SW480 (cell line): Measurements from ENCODE around the gene OR2D2.
"Not testable (repeated sequence)": the region's sequence is repeated elsewhere in the genome, so short reads cannot be mapped to it uniquely, and the experiment has no call there.

Experiments
- DNase-seq: peaks from one replicate; pipeline ENCODE4 v3.0.0-alpha.2; 2016; ENCODE audit warnings: low spot score

OR2D2 gene, protein sequence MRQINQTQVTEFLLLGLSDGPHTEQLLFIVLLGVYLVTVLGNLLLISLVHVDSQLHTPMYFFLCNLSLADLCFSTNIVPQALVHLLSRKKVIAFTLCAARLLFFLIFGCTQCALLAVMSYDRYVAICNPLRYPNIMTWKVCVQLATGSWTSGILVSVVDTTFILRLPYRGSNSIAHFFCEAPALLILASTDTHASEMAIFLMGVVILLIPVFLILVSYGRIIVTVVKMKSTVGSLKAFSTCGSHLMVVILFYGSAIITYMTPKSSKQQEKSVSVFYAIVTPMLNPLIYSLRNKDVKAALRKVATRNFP

DNA sequence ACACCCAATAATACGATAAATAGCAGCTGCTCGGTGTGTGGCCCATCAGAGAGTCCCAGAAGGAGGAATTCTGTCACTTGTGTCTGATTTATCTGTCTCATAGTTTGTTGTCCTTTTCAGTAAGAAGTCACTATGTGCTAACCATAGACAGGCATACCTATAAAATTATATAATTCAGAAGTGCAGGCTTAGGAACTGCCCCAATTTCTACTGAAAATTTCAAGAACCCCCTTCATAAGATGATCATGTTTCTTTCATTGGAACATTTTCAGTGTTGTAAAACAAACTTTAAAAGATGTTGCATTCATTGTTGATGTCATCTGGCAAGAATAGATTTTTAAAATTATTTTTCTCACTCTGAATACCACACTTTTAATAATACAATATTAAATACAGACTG lies at the start of gene OR2D2:
OR2D2 (minus strand) TSS at position 101 of the 400 bp plus-strand sequence; CDS start at position 101, 0 bp downstream.
- no peak for DNase-seq

- no peak for DNase-seq
Observed at GRCh38 chr11:6941970-6942369, 49.7 kb upstream of the OR2D2 start.

DNA sequence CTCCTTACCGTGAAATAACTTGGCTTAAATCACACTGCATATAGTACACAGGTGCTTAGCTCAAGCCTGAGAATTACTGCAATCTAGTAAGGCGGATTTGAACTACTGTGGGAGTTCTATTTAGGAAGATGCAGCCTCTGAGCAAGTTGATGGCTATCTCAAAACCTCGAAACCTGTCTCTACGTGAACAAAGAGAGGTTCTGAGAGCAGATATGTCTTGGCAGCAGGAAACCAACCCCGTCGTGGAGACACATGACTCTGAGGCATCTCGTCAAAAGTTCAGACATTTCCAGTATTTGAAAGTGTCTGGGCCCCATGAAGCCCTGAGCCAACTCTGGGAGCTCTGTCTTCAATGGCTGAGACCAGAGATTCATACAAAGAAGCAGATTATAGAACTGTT lies 39.8 kb upstream of the OR2D2 start:
- no peak for DNase-seq

DNA sequence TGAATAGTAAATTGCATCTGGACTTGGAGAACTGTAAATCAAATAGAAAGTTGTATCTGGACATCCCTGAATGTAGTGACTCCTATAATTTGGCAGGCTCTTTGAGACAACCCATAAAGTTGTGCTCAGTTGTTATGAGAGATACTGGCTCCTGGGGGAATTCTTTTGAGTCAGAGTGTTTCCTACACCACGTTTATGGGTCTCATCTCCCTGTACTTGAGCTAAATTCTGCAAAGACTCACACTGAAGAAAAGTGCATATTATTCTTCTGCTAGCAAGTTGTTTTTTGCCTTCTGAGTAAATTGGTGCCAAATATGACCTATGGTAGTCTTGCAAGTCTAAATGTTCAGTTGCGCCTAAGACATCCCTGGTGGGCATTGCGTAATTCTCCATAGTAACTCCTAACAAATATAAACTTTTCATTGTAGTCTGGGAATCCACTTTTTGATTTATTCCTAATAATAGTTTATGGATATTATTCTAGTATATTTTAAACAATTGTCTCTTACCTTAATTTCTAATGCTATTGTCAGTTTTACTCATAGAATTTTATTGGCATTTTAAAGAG lies 38.9 kb upstream of the OR2D2 start:
- DNase-seq: no peak

- no peak for DNase-seq
Observed at GRCh38 chr11:6928916-6929315, 36.6 kb upstream of the OR2D2 start.

DNA sequence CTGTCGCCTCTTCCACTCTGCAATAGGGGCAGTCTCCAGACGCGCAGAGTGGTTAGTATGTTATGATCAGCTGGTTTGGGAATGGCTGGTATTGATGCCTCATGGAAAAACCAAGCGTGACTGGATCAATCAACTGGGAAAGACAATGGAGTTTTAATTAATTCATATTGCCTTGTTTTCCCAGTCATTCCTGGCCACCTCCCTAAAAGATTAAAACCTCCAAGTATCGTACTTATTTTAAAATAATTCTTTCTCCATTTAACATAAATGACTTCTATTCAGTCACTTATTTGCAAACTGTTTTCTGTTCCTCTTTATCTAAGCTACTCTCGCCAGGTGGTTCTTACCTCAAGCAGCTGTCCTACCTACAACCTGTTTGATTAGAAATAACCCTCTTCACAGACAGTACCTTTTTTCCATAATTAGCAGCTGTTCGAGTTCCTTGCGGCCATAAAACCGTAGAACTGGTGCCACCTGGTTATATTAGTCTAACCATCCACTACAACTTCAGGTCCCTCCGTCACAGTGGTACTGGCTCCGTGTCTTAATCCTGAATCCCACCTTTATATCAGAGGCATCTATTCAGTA lies 34.8 kb upstream of the OR2D2 start:
- DNase-seq: peak; percentile 22

GRCh38 chr11:6926208-6927029 lies 34.1 kb upstream of the OR2D2 start, which contains the start of gene ZNF215:
Gene ZNF215, plus strand, starts transcription at chr11:6926426. Its CDS starts 5,847 bp downstream, at chr11:6932273.
- peak; percentile 90 for DNase-seq

- DNase-seq: peak; percentile 79
Observed at GRCh38 chr11:6925636-6926207, 33.4 kb upstream of the OR2D2 start.

- DNase-seq: no peak
Observed at GRCh38 chr11:6925007-6925577, 32.8 kb upstream of the OR2D2 start.

DNA sequence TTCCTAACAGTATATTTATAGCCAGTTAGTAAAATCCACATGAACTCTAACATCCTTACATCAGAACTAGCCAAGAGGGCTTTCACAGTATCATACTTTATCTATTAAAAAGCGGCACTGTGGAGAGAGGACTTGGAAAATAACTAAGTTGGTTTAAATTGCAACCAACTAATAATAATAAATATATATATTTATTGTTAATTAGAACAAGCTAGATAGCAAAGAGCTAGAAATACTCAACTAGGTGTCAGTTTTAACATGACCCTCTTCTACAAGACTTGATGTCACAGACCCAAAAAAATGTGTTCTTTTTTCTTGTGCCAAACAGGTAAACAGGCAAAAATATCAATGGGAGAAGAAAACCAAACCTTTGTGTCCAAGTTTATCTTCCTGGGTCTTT lies 28.4 kb upstream of the OR2D2 start, which contains the start of gene OR2D3:
OR2D3 (plus strand) TSS at position 301 of the 400 bp plus-strand sequence; CDS start at position 301, 0 bp downstream.
- DNase-seq: no peak

DNA sequence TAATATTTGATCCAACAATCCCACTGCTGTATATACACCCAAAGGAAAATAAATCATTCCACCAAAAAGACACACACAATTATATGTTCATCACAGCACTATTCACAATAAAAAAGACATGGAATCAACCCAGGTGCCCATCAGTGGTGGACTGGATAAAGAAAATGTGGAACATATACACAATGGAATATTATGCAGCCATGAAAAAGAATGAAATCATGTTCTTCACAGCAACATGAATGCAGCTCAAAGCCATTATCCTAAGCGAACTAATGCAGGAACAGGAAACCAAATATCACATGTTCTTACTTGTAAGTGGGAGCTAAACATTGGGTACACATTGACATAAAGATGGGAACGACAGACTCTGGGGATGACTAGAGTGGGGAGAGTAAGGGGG lies 27.4 kb upstream of the OR2D2 start:
- no peak for DNase-seq

DNA sequence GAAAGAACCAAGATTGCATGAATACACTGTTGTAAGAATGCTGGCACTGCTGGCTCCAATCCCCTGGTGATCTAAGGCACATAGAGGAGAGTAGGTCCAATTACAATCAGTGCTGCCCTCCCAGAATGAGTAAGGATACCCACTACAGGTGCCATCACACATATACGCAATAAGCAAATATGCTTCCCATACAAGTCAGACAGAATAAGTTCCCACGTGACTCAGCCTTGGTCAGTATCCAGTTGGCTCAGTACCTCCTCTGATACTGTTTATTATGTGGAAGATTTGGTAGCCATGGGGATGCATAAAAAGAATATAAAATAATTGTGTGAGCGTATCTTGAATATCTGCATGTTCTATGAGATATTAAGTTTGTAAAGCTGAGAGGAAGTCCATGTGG lies 19.6 kb upstream of the OR2D2 start:
- no peak for DNase-seq

- DNase-seq: no peak
Observed at GRCh38 chr11:6911378-6911777, 19.1 kb upstream of the OR2D2 start.

DNA sequence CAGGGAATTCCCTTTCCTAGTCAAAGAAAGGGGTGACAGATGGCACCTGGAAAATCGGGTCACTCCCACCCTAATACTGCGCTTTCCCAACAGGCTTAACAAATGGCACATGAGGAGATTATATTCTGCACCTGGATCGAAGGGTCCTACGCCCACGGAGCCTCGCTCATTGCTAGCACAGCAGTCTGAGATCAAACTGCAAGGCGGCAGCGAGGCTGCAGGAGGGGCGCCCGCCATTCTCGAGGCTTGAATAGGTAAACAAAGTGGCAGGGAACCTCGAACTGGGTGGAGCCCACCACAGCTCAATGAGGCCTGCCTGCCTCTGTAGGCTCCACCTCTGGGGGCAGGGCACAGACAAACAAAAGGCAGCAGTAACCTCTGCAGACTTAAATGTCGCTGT lies 12.5 kb upstream of the OR2D2 start:
- DNase-seq: not testable (repeated sequence)

DNA sequence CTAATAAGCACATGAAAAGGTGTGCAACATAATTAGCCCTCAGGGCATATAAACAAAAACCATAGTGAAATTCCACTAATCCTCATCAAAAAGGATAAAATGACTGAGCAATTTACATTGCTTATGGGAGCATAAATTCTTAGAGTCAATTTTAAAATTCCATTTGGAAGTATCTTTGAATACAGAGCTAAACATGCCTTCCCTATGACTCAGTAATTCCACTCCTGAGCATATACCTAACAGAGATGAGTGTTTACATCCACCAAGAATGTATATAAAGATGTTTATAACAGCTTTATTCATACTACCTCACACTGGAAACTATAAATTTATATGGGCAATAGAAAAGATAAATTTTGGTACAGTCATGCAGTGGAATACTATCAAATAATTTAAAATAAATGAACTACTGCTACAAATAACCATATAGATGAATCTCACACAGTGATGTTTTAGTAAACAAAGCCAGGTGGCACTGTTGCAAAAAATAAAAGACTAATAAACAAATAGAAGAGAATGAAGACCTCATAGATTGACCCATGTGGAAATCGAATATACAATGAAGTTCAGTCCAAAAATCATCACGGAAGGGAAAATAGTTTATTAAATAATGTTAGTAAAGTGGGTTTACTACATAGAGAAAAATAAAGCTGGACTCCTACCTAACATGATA lies 8.2 kb upstream of the OR2D2 start:
- peak; percentile 7 for DNase-seq

- no peak for DNase-seq
Observed at GRCh38 chr11:6898911-6899310, 6.6 kb upstream of the OR2D2 start.

DNA sequence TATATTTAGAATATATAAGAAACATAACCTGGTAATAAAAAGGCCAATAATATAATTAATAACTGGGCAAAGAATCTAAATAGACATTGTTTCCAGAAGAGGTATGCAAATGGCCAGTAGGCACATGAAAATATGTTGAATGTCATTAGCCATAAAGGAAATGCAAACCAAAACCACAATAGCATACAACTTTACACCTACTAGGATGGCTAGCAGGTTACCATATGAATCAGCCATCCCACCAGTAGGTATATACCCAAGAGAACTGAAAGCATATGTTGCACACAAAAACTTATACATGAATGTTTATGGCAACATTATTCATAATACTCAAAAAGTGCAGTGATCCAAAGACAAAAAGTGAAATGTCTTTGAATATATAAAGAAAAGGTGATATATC lies 2.7 kb upstream of the OR2D2 start:
- DNase-seq: no peak

GRCh38 chr11:6894097-6894496 lies 1.8 kb upstream of the OR2D2 start:
- DNase-seq: no peak

- no peak for DNase-seq
Observed at GRCh38 chr11:6889835-6890234, 2.5 kb downstream of the OR2D2 start.

DNA sequence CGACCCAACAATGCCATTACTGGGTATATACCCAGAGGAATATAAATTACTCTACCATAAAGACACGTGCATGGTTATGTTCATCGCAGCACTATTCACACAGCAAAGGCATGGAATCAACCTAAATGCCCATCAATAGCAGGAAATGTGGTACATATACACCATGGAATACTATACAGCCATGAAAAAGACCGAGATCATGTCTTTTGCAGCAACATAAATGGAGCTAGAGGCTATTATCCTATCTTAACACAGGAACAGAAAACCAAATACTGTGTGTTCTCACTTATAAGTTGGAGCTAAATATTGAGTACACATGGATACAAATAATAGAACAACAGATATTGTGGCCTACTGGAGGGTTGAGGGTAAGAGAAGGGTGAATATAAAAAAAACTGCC lies 3.5 kb downstream of the OR2D2 start:
- DNase-seq: no peak

DNA sequence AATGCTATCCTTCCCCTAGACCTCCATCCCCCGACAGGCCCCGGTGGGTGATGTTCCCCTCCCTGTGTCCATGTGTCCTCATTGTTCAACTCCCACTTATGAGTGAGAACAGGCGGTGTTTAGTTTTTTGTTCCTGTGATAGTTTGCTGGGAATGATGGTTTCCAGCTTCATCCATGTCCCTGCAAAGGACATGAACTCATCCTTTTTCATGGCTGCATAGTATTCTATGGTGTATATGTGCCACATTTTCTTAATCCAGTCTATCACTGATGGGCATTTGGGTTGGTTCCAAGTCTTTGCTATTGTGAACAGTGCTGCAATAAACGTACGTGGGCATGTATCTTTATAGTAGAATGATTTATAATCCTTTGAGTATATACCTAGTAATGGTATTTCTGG lies 4.6 kb downstream of the OR2D2 start:
- not testable (repeated sequence) for DNase-seq
